A549 (cell line): ENCODE results near the gene SPRR2D.

Experiments
- CHD2 ChIP-seq: fragments of 150-350 bp; IDR thresholded peaks from 2 replicates; pipeline ENCODE4 v1.6.1; 2014; ENCODE audit warnings: low read length; ENCODE audit not compliant: partially characterized antibody
- CTCF ChIP-seq: fragments of >200 bp; sonication (Bioruptor Twin); formaldehyde crosslinking; IDR thresholded peaks from 3 replicates; pipeline ENCODE4 v1.5.1; 2016
- ESRRA ChIP-seq: fragments of 150-350 bp; IDR thresholded peaks from 2 replicates; pipeline ENCODE4 v1.6.1; 2014; ENCODE audit warnings: mild to moderate bottlenecking, low read length, borderline replicate concordance
- FOXS1 ChIP-seq: fragments of 250-450 bp; sonication (Bioruptor Pico); IDR thresholded peaks from 2 replicates; pipeline ENCODE4 v1.5.0; 2020; ENCODE audit warnings: mild to moderate bottlenecking, moderate library complexity
- JUN ChIP-seq, 2 experiments: fragments of >200 bp; sonication (Bioruptor Twin); formaldehyde crosslinking; IDR thresholded peaks; 2 replicates in 1 of 2; 3 replicates in 1 of 2; pipeline ENCODE4 v1.6.1; 2016 to 2017
- KDM1A ChIP-seq: fragments of 200-600 bp; sonication (generic); IDR thresholded peaks from 2 replicates; pipeline ENCODE4 v1.6.1; 2016; ENCODE audit warnings: low read depth, mild to moderate bottlenecking
- POLR2A ChIP-seq: IDR thresholded peaks from 2 replicates; pipeline ENCODE4 v1.6.1; 2012; ENCODE audit warnings: mild to moderate bottlenecking, low read length
- RAD21 ChIP-seq, 2 experiments: fragments of >200 bp in 1 of 2; sonication (Bioruptor Twin) in 1 of 2; formaldehyde crosslinking in 1 of 2; IDR thresholded peaks in 1 of 2; conservative IDR thresholded peaks in 1 of 2; 2 replicates in 1 of 2; 3 replicates in 1 of 2; pipeline ENCODE4 v1.6.1; 2012 to 2018; ENCODE audit warnings: inconsistent platforms in 1 of 2
- SREBF2 ChIP-seq: fragments of 450-650 bp; IDR thresholded peaks from 2 replicates; pipeline ENCODE4 v1.6.1; 2014; ENCODE audit warnings: mild to moderate bottlenecking, moderate library complexity
- TF ChIP-seq, protein P1 (sequence below): fragments of 250-450 bp; sonication (Bioruptor Pico); IDR thresholded peaks from 2 replicates; pipeline ENCODE4 v1.5.0; 2021; ENCODE audit warnings: mild to moderate bottlenecking, moderate library complexity, borderline replicate concordance

- TF ChIP-seq RAD21 (conservative IDR thresholded peaks at IDR 0.05 in 1 of 2, IDR thresholded peaks at IDR 0.05 in 1 of 2), result no peak
- no peak for TF ChIP-seq POLR2A
- TF ChIP-seq CTCF, result no peak
- TF ChIP-seq KDM1A, result no peak
- TF ChIP-seq ESRRA, result no peak
- TF ChIP-seq JUN (IDR thresholded peaks at IDR 0.05), result no peak
- TF ChIP-seq CHD2, result no peak
- no peak for TF ChIP-seq FOXS1 (CRISPR knock-in tag)
- TF ChIP-seq SREBF2, result no peak
- TF ChIP-seq, protein P1, sequence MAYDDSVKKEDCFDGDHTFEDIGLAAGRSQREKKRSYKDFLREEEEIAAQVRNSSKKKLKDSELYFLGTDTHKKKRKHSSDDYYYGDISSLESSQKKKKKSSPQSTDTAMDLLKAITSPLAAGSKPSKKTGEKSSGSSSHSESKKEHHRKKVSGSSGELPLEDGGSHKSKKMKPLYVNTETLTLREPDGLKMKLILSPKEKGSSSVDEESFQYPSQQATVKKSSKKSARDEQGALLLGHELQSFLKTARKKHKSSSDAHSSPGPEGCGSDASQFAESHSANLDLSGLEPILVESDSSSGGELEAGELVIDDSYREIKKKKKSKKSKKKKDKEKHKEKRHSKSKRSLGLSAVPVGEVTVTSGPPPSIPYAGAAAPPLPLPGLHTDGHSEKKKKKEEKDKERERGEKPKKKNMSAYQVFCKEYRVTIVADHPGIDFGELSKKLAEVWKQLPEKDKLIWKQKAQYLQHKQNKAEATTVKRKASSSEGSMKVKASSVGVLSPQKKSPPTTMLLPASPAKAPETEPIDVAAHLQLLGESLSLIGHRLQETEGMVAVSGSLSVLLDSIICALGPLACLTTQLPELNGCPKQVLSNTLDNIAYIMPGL (CRISPR knock-in tag), result no peak
These were observed 43.0 kb downstream of the SPRR2D start for GRCh38 chr1:152997901-152998300.
